H1 (cell line): ENCODE data around the gene PPARA. TPM values are rescaled to one million over a fixed set of nuclear protein-coding genes. Genes with fewer than 3 reads are reported as not detected.

Source experiments
- CTCF ChIA-PET: fragments of 300-600 bp; sonication (Branson Sonifier 250); formaldehyde crosslinking; loops from one replicate; lab custom pipeline; 2021; ENCODE audit not compliant: partially characterized antibody; lab: Charles Lee
- POLR2A ChIA-PET: fragments of 300-600 bp; sonication (Branson Sonifier 250); formaldehyde crosslinking; loops from one replicate; lab custom pipeline; 2021; ENCODE audit warnings: inconsistent platforms; ENCODE audit not compliant: partially characterized antibody; lab: Charles Lee
- DNase-seq, 2 experiments: peaks; one replicate each; pipeline versions ENCODE4 v3.0.0 to v3.0.0-alpha.2; 2010 to 2022; ENCODE audit warnings: low spot score in 2 of 2, low read depth in 1 of 2, mixed read lengths in 1 of 2
- FAIRE-seq: peaks from 2 replicates; lab custom pipeline; 2011; peaks lifted over from hg19 to GRCh38; lab: Jason Lieb, UNC
- H2AFZ ChIP-seq: 2 replicates; pipeline ENCODE4 v1.8.1; 2012; ENCODE audit warnings: low read length, inconsistent platforms
- H2AK5ac ChIP-seq: 2 replicates; pipeline ENCODE4 v1.6.1; 2013; ENCODE audit warnings: low read depth, low read length
- H2BK120ac ChIP-seq: replicated peaks from 2 replicates; pipeline ENCODE3; 2013; ENCODE audit warnings: low read depth, low read length, inconsistent platforms
- H2BK12ac ChIP-seq: 2 replicates; pipeline ENCODE4 v1.6.1; 2013; ENCODE audit warnings: low read depth, low read length
- H2BK15ac ChIP-seq: 2 replicates; pipeline ENCODE4 v1.6.1; 2013; ENCODE audit warnings: low read length
- H2BK20ac ChIP-seq: 2 replicates; pipeline ENCODE4 v1.6.1; 2013; ENCODE audit warnings: low read length
- H2BK5ac ChIP-seq: 2 replicates; pipeline ENCODE4 v1.6.1; 2013; ENCODE audit warnings: low read depth, low read length
- H3K14ac ChIP-seq: 2 replicates; pipeline ENCODE4 v1.6.1; 2013; ENCODE audit warnings: inconsistent platforms; ENCODE audit not compliant: insufficient read length
- H3K18ac ChIP-seq: 2 replicates; pipeline ENCODE4 v1.6.1; 2013; ENCODE audit warnings: low read length; ENCODE audit errors: extremely low read depth
- H3K23ac ChIP-seq: 2 replicates; pipeline ENCODE4 v1.6.1; 2013; ENCODE audit warnings: inconsistent platforms; ENCODE audit not compliant: insufficient read length
- H3K23me2 ChIP-seq: 2 replicates; pipeline ENCODE4 v1.6.1; 2013; ENCODE audit warnings: low read depth, low read length
- H3K27ac ChIP-seq: 2 replicates; pipeline ENCODE4 v1.6.1; 2011; ENCODE audit warnings: low read depth, low read length, inconsistent platforms
- H3K27me3 ChIP-seq, 4 experiments: replicated peaks in 1 of 4; 1 replicate in 1 of 4; 2 replicates in 3 of 4; pipeline versions ENCODE4 v1.6.1 to v1.8.1; 2011 to 2013; ENCODE audit warnings: low read length in 3 of 4, mild to moderate bottlenecking in 3 of 4, inconsistent platforms in 2 of 4, mixed read lengths in 2 of 4, moderate library complexity in 1 of 4; ENCODE audit not compliant: control insufficient read depth in 3 of 4, insufficient read depth in 3 of 4; ENCODE audit errors: extremely low read depth in 1 of 4
- H3K36me3 ChIP-seq, 4 experiments: 2 replicates each; pipeline versions ENCODE4 v1.6.1 to v1.8.1; 2011 to 2013; ENCODE audit warnings: mild to moderate bottlenecking in 4 of 4, low read length in 3 of 4, moderate library complexity in 2 of 4, control low read depth in 1 of 4, inconsistent platforms in 1 of 4; ENCODE audit not compliant: insufficient read depth in 4 of 4, control insufficient read depth in 2 of 4
- H3K4ac ChIP-seq: replicated peaks from 2 replicates; pipeline ENCODE3; 2013; ENCODE audit warnings: low read length, low read depth, mixed read lengths, inconsistent platforms; ENCODE audit not compliant: insufficient read length
- H3K4me1 ChIP-seq, 4 experiments: replicated peaks in 1 of 4; 1 replicate in 1 of 4; 2 replicates in 3 of 4; pipeline versions ENCODE4 v1.6.1 to v1.8.1; 2011 to 2013; ENCODE audit warnings: low read length in 3 of 4, inconsistent platforms in 2 of 4, mixed read lengths in 1 of 4; ENCODE audit not compliant: insufficient read depth in 4 of 4, control insufficient read depth in 3 of 4
- H3K4me2 ChIP-seq, 2 experiments: 2 replicates each; pipeline versions ENCODE4 v1.6.1 to v1.8.1; 2011 to 2013; ENCODE audit warnings: low read depth in 2 of 2, low read length in 2 of 2, control low read depth in 1 of 2, inconsistent platforms in 1 of 2, mild to moderate bottlenecking in 1 of 2; ENCODE audit not compliant: insufficient read depth in 1 of 2
- H3K4me3 ChIP-seq, 4 experiments: fragments of 200-600, 300-600 bp in 1 of 4; sonication (generic), shearing (Covaris generic), sonication (Bioruptor Twin) in 1 of 4; 2 replicates each; pipeline versions ENCODE4 v1.5.1 to v1.8.1; 2011 to 2016; ENCODE audit warnings: low read length in 4 of 4, low read depth in 3 of 4, control low read depth in 2 of 4, inconsistent platforms in 2 of 4, mild to moderate bottlenecking in 2 of 4, mixed read lengths in 1 of 4, moderate library complexity in 1 of 4; ENCODE audit not compliant: insufficient read depth in 2 of 4; ENCODE audit errors: extremely low read depth in 1 of 4
- H3K56ac ChIP-seq: replicated peaks from 2 replicates; pipeline ENCODE3; 2013; ENCODE audit warnings: low read depth, mild to moderate bottlenecking, mixed read lengths, low read length, inconsistent platforms; ENCODE audit not compliant: insufficient read length
- H3K79me1 ChIP-seq: 2 replicates; pipeline ENCODE4 v1.6.1; 2013; ENCODE audit warnings: low read depth, low read length, control low read depth
- H3K79me2 ChIP-seq, 2 experiments: 2 replicates each; pipeline versions ENCODE4 v1.6.1 to v1.8.1; 2012 to 2013; ENCODE audit warnings: low read length in 2 of 2, mild to moderate bottlenecking in 2 of 2, inconsistent platforms in 1 of 2; ENCODE audit not compliant: insufficient read depth in 2 of 2, control insufficient read depth in 1 of 2
- H3K9ac ChIP-seq, 4 experiments: replicated peaks in 1 of 4; 1 replicate in 1 of 4; 2 replicates in 3 of 4; pipeline versions ENCODE4 v1.6.1 to v1.8.1; 2011 to 2013; ENCODE audit warnings: low read depth in 3 of 4, low read length in 3 of 4, control low read depth in 2 of 4, mild to moderate bottlenecking in 2 of 4, moderate library complexity in 2 of 4, inconsistent platforms in 1 of 4; ENCODE audit errors: extremely low read depth in 1 of 4
- H3K9me3 ChIP-seq, 2 experiments: 2 replicates each; pipeline versions ENCODE4 v1.6.1 to v1.8.1; 2012 to 2013; ENCODE audit warnings: mild to moderate bottlenecking in 2 of 2, moderate library complexity in 2 of 2, control low read depth in 1 of 2, inconsistent platforms in 1 of 2, low read depth in 1 of 2, low read length in 1 of 2, mixed read lengths in 1 of 2; ENCODE audit not compliant: insufficient read depth in 2 of 2
- H4K20me1 ChIP-seq, 2 experiments: replicated peaks in 1 of 2; 2 replicates each; pipeline versions ENCODE3 to v1.8.1; 2011 to 2013; ENCODE audit warnings: inconsistent platforms in 2 of 2, low read length in 2 of 2, mild to moderate bottlenecking in 1 of 2; ENCODE audit not compliant: insufficient read depth in 2 of 2, control insufficient read depth in 1 of 2
- H4K5ac ChIP-seq: 2 replicates; pipeline ENCODE4 v1.6.1; 2013; ENCODE audit warnings: low read length, low read depth, mixed read lengths, inconsistent platforms; ENCODE audit not compliant: insufficient read length
- H4K8ac ChIP-seq: 2 replicates; pipeline ENCODE4 v1.8.0; 2013; ENCODE audit warnings: mild to moderate bottlenecking, moderate library complexity, low read length, inconsistent platforms; ENCODE audit not compliant: insufficient read depth; ENCODE audit errors: extremely low read depth
- H4K91ac ChIP-seq: replicated peaks from 2 replicates; pipeline ENCODE3; 2013; ENCODE audit warnings: low read length, mixed read lengths, inconsistent platforms; ENCODE audit not compliant: insufficient read length
- EZH2 ChIP-seq: fragments of 200-600 bp; sonication (generic); IDR thresholded peaks from 2 replicates; pipeline ENCODE4 v1.7.1; 2012; ENCODE audit warnings: low read depth, mild to moderate bottlenecking, moderate library complexity, low read length, inconsistent platforms; ENCODE audit not compliant: severe bottlenecking
- SIN3A ChIP-seq, 2 experiments: IDR thresholded peaks in 1 of 2; conservative IDR thresholded peaks in 1 of 2; 2 replicates each; pipeline ENCODE4 v1.6.1; 2011 to 2012; ENCODE audit warnings: low read length in 2 of 2, improper control_type of control experiment in 1 of 2, low read depth in 1 of 2, mild to moderate bottlenecking in 1 of 2
- SP4 ChIP-seq: IDR thresholded peaks from 2 replicates; pipeline ENCODE4 v1.6.1; 2012; ENCODE audit warnings: low read length, inconsistent platforms
- WGBS, 2 experiments: shearing (Covaris generic) in 1 of 2; methylation state at CpG; one replicate each; pipeline versions ENCODE4 v1.1.6 to v1.1.7; 2013 to 2015; ENCODE audit warnings: low lambda C conversion rate in 2 of 2, mixed read lengths in 2 of 2, inconsistent platforms in 1 of 2, low coverage in 1 of 2, missing lambda C conversion rate in 1 of 2; ENCODE audit not compliant: insufficient replicate concordance in 2 of 2, insufficient coverage in 1 of 2, insufficient read length in 1 of 2; ENCODE audit errors: extremely low coverage in 1 of 2, missing lambda C conversion rate in 1 of 2; 5-methylcytosine and 5-hydroxymethylcytosine counted together
- polyA plus RNA-seq, 7 experiments: library from polyadenylated mRNA; depleted of rRNA in 3 of 7; stranded (reverse) in 5 of 7; unstranded in 2 of 7; fragments of >200 nt in 5 of 7; fragments of 200-250 nt in 2 of 7; gene quantifications; 1 replicate in 5 of 7; 2 replicates in 1 of 7; 4 replicates in 1 of 7; pipeline versions ENCODE4 v1.2.1 to v1.2.3, GENCODE V29; 2011 to 2013; ENCODE audit warnings: missing spikeins in 2 of 7, mixed read lengths in 2 of 7
- total RNA-seq: library from RNA; stranded (reverse); fragmentation: NEBNext Ultra II Directional; extraction: Animal tissue kit (Norgen Biotek cat#: 25700); gene quantifications from 2 replicates; pipeline ENCODE4 v1.2.1, GENCODE V29; 2021

PPARA gene
- total and polyA plus RNA-seq, 2 of the 8 experiments (the other 6 are each of a cell fraction or from before 2014, with no cell fraction given), result 3.1 to 8.2 TPM

DNA sequence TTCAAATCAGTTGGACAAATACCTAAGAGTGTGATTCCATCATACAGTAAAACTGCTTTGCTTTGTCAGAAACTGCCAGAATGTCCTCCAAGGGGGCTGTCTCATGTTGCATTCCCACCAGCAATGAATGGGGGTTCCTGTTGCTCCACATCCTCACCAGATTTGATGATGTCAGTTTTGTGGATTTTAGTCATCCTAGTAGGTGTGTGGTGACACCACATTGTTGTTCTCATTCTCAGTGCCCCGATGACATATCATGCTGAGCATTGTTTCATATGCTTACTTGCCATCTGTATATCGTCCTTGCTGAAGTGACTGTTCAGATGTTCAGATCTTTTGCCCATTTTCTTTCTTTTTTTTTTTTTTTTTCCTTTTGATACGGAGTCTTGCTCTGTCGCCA is 62.7 kb downstream of the PPARA start:
- Histone ChIP-seq H3K36me3 (no peaks in the 10 kb centered on the region), H2BK5ac (no peak overlapping the region), H3K56ac (no peak overlapping the region), H4K8ac (no peak overlapping the region), H3K4ac (no peak overlapping the region), H3K14ac (no peak overlapping the region), H2AK5ac (no peak overlapping the region), H4K91ac (no peak overlapping the region), H4K20me1 (no peaks in the 10 kb centered on the region), H4K5ac (no peak overlapping the region), H3K23ac (no peak overlapping the region), H3K23me2 (no peaks in the 10 kb centered on the region), H3K4me2 (no peak overlapping the region), H3K4me3 (no peak overlapping the region), H2BK120ac (no peak overlapping the region), H2BK15ac (no peak overlapping the region), H2BK20ac (no peak overlapping the region), H3K79me1 (no peaks in the 10 kb centered on the region), H2AFZ (no peak overlapping the region), H3K18ac (no peak overlapping the region), H3K9ac (no peak overlapping the region), H3K27ac (no peak overlapping the region), H3K27me3 (no peaks in the 10 kb centered on the region), H3K9me3 (peaks cover 2 to 14% of the 10 kb centered on the region in 2 experiments; a peak in 3 of 4 replicates), H2BK12ac (no peak overlapping the region), H3K4me1 (no peaks in the 10 kb centered on the region), H3K79me2 (no peaks in the 10 kb centered on the region)
- no peak for FAIRE-seq
- 97% methylated on average over 2 of the region's 4 CpGs; no CpG with 5 or more reads in 1 of the 2 experiments for WGBS, 2 experiments
- POLR2A ChIA-PET, result no interaction called here
- CTCF ChIA-PET, result no interaction called here
- no peak for TF ChIP-seq EZH2
- no peak for TF ChIP-seq SP4
- TF ChIP-seq SIN3A (conservative IDR thresholded peaks at IDR 0.05 in 1 of 2, IDR thresholded peaks at IDR 0.05 in 1 of 2; ENCODE audit: low read depth in 1 of 2, low read length in 2 of 2), result no peak
- DNase-seq, result no peak
